ENCODE data around the gene PANX1.
"Not testable (repeated sequence)": the region's sequence is repeated elsewhere in the genome, so short reads cannot be mapped to it uniquely, and the experiment has no call there.

- TF ChIP-seq CTCF (conservative IDR thresholded peaks at IDR 0.05; ENCODE audit: low read depth in 2 of 2); STAT1 (IDR thresholded peaks at IDR 0.05; ENCODE audit: unreplicated experiment); ETS1 (IDR thresholded peaks at IDR 0.05); POLR2AphosphoS5 (IDR thresholded peaks at IDR 0.05; ENCODE audit: low read depth); EZH2 (IDR thresholded peaks at IDR 0.05; ENCODE audit: low read depth, unreplicated experiment); JUNB (IDR thresholded peaks at IDR 0.05; ENCODE audit: unreplicated experiment): not testable (repeated sequence)
- TF ChIP-seq NANOG (IDR thresholded peaks at IDR 0.05; ENCODE audit: borderline replicate concordance): peak; percentile 91
These were observed 9.0 kb upstream of the PANX1 start for GRCh38 chr11:94119676-94120075.

All from GM23338 (cell line).